Measurements from ENCODE around the gene CPLX1.
A peak's percentile ranks its signal among the peaks of the same experiment; 100 is the strongest.
"Not testable (repeated sequence)": the region's sequence is repeated elsewhere in the genome, so short reads cannot be mapped to it uniquely, and the experiment has no call there.

Gene CPLX1

DNA sequence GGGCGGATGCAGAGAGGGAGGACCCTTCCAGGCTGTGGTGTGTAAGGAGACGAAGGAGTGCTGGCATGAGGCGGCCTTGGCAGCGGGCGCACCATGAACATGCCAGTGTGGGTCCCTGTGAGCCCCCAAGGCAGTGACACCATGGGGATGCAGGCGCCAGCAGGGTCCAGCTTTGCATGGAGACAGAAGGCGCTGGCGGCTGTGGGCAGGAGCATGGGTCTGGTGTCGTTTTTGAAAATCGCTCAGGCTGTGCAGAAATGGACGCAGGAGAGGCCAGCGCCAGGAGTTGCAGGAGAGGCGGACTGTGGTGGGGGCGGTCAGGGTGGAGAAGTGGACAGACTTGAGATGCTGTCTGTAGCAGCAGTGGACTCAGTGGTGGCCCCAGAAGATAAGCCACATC lies 64.2 kb downstream of the CPLX1 start:
- DNase-seq (ENCODE audit: low read depth in 1 of 2, low spot score in 1 of 2), result no peak

DNA sequence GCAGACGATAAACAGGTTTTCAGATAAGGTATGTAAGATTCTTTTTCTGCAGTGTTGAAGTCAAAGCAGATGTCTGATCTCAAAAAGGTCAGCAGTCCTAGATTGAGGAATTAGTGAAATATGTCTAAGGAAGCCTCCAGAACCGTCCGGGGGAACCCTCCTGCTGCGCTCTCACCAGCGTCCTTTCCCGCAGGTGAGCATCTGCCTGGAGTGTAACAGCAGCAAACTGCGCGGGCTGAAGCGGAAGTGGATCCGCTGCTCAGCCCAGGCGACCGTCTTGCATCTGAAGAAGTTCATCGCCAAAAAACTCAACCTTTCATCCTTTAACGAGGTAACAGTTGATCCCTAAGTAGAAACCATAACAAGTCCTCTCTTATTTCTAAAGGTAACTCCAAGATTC lies 64.8 kb downstream of the CPLX1 start:
- no peak for DNase-seq (ENCODE audit: low read depth in 1 of 2, low spot score in 1 of 2)

DNA sequence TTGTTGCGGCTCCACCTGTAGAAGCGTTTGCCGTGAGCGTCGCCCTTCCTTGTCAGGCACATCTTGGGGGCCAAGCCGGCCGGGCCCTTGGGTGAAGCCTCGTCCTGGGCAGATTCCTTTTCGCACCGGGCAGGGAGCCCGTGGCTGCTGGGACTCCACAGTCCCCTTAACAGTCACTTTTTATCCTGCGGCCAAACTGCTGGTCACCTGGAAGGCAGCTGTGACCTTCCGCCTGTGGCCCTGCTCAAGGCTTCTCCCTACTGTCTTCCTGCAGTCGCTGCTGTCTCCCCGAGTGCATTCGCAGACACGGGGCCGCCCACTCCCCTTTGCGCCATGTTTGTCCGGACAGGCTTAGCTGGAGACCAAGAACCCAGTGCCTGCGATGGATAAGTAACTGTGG lies 65.3 kb downstream of the CPLX1 start:
- DNase-seq (ENCODE audit: low read depth in 1 of 2, low spot score in 1 of 2), result no peak

DNA sequence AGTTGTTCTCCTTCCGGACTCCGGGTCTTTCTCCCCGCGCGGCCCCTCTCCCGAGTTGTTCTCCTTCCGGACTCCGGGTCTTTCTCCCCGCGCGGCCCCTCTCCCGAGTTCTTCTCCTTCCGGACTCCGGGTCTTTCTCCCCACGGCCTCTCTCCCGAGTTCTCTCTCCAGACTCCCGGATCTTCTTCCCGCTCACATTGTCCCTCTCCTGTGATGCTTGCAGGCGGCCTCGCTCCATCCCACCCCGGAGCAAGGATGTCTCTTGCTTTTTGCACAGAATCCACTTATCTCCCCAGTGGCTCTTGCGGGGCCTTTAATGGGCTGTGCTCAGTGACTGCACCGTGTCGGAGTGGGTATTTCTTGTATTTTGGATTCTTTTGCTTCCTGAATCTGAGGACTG lies 66.1 kb downstream of the CPLX1 start:
- not testable (repeated sequence) for DNase-seq (ENCODE audit: low read depth in 1 of 2, low spot score in 1 of 2)

DNA sequence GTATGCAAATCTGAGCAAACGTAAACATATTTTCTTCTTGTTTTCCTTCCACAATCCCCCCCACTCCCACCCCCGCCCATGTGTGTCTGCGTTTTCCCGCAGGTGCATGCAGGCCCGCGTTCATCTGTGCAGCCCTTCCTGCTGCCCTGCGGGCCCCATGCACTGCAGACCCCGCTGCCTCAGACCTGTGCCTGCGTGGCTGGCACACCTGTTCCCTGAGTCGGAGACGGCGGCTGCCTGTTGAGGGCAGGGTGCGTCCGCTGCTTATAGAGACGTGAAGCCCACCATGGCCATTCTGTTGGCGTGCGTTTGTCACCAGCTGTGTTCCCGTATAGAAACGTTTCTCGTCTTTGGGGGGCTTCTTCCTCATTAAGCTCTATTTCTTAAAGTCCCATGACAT lies 68.8 kb downstream of the CPLX1 start:
- DNase-seq (ENCODE audit: low read depth in 1 of 2, low spot score in 1 of 2), result no peak

DNA sequence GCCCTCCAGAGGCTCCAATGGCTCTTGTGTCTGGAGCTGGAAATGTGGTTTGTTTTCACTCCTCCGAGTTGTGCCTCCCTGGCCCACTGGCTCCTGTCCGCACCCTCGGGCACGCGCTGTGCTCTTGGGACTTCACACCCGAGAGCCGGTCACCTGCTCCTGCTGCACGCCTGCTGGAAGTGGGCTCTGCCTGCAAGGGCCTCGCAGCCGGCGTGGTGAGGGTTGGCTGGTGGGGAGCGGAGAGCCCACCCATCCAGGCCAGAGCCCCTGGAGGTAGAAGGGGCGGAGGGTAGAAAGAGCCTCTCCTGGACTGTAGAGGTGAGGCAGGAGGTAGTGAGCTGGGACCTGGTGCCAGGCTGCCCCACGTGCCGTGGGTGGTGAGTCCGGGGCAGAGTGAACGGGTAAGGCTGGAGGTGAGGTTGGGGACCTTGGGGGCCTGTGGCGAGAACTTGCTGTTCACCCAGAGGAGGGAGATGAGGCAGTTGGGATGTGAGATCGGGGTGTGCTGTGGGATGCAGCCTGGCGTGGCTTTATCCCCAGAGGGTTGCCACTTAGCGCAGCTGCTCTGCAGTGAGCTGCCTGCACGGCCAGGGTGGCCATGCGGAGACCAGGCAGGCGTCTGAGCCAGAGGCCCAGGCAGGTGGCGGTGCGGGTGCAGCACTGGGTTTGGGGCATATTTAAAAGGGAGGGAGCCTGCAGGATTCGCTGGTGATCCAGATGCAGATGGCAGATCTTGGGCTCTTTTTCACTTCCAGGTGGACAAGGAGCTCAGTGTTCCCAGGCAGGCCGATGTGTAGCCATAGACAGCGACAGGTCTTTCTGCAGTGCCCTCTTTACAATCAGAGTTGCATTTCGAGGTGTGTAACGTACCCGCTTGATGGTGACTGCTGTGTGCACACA lies 71.5 kb downstream of the CPLX1 start:
- no peak for DNase-seq (ENCODE audit: low read depth in 1 of 2, low spot score in 1 of 2)

DNA sequence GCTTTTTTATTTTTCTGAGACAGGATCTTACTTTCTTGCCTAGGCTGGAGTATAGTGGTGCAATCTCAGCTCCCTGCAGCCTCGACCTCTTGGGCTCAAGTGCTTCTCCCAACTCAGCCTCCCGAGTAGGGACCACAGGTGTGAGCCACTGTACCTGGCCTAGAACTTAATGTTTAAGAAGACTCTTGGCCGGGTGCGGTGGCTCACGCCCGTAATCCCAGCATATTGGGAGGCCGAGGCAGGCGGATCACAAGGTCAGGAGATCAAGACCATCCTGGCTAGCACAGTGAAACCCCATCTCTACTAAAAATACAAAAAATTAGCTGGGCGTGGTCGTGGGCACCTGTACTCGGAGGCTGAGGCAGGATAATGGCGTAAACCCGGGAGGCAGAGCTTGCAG lies 72.7 kb downstream of the CPLX1 start:
- not testable (repeated sequence) for DNase-seq (ENCODE audit: low read depth in 1 of 2, low spot score in 1 of 2)

DNA sequence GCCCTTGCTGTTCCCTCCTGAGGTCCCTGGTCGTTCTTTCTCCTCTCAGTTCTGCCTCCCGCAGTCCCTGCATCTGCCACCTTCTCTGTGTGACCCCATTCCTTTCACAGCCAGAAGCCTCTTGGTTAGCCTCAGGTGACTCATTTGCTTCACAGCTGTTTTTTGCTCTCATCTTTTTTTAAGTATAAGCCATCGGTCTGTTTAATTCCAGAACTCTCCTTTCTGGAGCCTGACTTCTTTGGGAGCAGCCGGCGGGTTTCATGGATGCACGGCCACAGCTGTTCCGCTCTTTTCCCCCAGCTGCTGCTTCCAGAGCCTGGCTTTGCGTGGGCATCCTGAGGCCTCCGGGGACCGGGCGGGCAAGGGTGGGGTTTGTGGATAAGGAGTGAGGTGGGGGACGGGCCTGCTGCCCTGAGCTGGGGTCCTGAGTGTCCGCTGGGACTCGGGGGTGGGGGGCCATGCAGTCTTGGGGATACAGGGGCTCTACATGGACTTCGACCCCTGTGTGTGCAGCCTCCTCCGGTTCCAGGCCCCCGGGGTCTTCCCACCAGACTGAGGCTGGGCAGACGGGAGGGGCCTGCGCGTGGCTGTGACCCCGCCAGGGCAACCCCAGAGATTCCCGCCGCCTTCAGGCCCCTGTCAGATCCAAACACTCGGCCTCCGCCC lies 73.6 kb downstream of the CPLX1 start:
- no peak for DNase-seq (ENCODE audit: low read depth in 1 of 2, low spot score in 1 of 2)

DNA sequence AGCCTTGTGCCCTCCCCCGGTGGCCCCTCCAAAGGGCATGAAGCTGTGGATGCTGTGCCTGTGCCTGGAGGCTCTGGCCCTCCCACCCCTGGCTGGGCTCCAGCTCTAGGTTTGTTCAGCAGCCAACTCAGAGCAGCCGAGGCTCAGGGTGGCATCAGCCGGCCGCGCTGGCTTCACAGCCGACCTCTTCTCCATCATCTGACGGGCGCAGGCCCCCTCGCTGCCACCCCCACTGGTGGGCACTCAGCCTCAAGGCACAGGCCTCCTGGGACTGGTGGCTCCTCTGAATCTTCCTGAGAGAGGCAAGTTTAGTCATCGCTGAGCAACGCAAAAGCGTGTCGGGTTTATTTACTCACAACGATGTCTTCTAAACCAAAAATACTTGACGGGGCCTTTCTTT lies 74.3 kb downstream of the CPLX1 start:
- DNase-seq (ENCODE audit: low read depth in 1 of 2, low spot score in 1 of 2), result no peak

DNA sequence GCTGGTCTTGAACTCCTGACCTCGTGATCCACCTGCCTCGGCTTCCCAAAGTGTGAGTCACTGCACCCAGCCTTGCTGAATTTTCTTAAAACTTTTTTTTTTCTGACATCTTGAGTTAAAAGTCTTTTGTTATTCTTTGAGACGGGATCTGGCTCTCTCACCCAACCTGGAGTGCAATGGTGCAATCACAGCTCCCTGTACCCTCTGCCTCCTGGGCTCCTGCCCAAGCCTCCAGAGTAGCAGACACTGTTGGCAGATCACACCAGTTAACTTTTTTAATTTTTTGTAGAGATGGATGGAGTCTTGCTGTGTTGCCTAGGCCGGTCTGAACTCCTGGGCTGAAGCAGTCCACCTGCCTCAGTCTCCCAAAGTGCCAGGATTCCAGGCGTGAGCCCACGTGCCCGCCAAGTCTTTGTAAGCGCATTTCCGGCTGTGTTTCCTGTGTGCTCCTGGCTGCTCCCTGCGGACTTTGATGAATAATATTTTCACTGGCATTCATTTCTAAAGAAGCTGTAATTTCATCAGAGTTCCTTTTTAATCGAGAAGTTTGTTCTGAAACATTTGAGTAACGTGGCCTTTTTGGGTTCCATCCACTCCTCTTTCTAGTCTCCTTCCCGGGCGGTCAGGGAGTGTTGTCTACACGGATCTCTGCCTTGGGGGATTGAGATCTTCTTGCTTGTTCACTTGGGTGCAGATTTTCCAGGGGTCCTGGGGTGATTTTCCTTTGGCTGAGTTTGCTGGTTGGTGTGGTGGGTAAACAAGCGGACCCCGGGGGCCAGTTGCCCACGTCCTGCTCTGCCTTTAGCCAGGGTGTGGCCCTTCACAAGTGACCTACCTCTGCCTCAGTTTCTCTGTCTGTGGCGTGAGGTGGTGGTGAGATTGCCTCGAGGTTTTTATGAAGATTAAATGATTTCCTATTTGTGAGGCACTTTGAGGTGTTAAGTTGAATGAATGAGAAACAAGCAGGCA lies 75.9 kb downstream of the CPLX1 start:
- DNase-seq (ENCODE audit: low read depth in 1 of 2, low spot score in 1 of 2), result no peak

DNA sequence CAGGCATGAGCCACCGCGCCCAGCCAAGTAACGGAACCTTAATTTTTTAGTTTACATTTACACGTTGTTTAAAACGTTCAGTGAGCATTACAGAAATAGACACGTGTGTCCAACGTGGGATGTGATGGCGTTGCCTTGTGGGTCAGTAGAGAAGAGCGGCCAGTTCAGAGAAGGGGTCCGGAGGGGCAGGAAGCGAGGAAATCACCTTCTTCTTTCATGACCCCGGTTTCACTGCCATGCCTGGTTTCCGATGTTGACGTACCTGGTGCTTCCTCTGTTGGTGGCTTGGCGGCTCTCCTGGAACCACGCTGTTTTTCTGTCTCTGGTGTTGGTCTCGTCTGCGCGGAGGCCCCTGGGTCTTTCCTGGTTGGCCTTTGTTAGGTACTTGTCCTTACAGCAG lies 77.5 kb downstream of the CPLX1 start:
- DNase-seq (ENCODE audit: low read depth in 1 of 2, low spot score in 1 of 2), result no peak

DNA sequence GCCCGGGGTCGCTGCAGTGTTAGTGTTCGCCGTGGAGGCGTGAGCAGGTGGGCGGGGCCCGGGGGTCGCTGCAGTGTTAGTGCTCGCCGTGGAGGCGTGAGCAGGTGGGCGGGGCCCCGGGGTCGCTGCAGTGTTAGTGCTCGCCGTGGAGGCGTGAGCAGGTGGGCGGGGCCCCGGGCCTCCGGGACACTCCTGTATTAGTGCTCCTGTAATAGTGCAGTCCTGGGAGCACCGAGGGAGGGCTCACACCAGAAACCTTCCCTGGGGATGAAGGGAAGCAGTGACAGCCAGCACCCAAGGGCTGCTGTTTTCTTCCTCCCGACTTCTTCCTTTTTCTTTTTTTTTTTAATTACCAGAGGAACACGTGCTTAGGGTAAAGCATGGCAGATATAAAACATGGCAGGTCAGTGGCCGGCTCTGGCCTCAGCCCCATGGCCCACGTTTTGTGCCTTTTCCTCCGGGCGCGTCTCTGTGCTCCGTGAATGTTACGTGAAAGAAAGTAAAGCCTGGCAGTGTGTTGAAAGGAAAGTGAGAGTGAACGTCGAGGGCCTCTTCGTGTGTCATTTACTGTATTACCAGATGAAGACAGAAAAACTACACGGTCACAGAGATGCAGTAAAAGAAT lies 78.3 kb downstream of the CPLX1 start:
- DNase-seq (ENCODE audit: low read depth in 1 of 2, low spot score in 1 of 2), result no peak

DNA sequence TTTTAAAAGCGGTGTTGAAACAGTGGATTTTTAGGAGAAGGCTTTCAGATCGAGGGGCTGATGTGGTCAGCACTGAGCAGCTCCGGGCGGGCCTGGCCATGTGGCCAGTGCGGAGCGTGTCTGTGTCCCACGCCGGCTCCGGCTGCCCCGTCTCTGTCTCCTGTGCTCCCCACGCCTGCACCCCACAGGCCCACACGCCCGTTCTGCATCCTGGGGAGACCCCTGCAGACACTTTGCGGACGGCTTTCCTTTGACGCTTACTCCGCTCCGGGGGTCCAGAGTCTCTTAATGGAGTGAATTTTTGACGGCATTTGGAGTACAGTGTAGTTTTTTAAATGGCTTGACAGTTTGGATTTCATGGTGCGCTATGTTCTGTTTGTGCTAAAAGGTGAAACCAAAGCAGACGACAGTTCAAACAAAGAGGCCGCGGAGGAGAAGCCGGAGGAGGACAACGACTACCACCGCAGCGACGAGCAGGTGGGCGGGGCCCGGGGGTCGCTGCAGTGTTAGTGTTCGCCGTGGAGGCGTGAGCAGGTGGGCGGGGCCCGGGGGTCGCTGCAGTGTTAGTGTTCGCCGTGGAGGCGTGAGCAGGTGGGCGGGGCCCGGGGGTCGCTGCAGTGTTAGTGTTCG lies 81.6 kb downstream of the CPLX1 start:
- DNase-seq (ENCODE audit: low read depth in 1 of 2, low spot score in 1 of 2), result no peak

DNA sequence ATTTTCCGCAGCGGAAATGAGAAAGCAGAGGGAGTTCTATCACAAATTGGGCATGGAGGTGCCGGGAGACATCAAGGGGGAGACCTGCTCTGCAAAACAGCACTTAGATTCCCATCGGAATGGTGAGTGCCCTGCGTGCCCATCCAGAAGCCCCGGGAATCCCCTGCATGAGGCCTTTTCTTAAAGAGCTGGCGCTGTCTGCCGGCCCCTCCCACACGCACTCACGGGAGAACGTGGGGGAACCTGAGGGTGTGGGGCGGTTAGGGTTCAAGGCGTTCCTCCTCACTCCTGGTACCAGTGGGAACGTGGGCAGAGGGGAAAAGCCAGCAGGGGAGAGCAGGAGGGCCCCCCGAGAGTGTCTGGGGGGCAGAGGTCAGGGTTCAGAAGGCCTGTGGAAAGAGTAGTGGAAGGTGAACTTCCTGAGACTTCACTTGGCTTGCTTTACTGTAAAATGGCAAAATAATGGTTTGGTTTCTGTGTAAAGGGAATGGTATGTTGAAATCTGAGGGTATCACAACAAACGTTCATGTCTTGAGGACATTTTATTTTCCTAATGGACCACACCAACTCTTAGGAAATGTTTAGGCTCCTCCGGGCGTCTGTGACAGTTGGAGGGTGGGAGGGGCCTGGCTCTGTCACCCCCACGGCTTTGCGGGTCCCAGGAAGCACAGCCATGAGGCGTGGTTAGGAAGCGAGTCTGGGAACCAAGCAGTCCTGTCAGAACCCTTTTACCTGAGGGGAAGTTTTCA lies 82.3 kb downstream of the CPLX1 start:
- DNase-seq (ENCODE audit: low read depth in 1 of 2, low spot score in 1 of 2), result no peak

DNA sequence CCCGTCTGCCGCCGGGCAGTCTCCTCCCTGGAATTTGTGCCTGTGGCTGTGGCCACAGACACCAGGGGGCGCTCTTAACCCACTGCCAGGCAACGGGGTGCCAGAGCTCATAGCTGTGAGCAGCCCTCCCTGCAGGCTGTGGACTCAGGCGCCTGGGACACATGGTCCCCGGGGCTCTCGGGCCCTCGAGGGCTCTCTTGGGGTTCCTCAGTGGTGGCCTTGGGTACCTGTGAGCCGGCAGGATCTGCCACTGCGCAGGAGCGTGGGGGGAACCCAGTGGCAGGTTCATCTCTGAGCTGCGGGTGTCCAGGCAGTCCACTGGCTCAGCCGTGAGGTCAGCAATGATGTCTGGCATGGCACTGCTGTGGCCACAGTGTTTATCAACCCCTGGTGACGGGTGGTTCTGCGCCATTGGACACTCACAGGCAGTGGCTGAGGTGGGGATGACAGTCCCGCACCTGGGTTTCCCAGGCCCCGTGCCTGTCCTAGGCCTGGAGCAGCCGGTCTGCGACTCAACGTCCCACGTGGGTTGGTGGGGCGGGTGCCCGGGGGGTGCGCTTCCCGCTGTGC lies 83.1 kb downstream of the CPLX1 start:
- DNase-seq (ENCODE audit: low read depth in 1 of 2, low spot score in 1 of 2), result peak; percentile 58 to 65

DNA sequence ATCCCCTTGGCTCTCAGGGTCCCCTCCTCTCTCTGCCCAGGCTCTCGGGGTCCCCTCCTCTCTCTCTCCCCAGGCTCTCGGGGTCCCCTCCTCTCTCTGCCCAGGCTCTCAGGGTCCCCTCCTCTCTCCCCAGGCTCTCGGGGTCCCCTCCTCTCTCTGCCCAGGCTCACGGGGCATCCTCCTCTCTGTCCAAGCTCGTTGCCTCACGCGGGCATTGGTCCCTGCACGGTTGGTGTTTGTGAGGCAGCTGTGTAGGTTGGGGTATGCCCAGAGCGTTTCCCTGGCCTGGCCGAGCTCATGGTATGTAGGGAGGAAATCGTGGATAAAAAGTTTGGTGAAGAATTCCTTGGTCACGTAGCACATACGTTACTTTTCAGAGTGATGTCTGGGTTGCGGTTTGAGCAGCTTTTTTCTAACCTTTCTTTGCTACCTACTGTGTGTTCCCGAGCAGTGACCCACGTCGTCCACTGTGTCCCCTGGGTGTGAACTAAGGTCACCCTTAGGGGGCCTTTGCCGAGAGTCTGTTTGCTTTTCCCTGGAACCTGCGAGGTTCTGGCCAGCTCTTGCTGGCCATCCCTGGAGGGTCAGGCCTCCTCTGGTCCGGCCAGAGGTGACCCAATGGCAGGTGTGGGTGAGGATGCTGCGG lies 83.7 kb downstream of the CPLX1 start:
- no peak for DNase-seq (ENCODE audit: low read depth in 1 of 2, low spot score in 1 of 2)

DNA sequence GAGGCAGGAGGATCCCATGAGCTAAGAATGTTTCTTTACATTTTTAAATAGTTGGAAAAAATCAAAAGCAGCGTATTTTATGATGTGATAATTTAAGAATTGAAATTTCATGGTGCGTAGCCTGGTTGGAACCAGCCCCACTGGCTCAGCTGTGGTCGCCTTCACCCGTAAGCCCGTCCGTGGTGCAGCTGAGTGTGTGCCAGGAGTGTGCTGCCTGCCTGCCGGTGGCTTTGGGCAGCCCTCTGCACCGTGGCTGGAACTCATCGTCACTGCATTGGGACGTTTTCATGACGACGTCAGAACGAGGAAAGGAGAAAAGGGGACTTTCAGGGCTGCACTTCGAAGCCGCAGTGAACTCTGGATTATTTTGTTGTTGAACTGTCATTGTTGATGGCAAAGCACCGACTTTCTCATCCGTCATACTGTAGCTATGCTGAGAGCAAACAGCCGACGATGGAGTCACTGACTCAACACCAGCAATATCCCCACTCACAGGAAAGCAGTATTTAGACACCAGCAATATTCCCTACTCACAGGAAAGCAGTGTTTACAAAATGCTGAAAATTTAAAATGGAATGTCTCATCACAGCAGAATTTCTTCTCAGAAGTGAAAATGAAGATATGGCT lies 85.2 kb downstream of the CPLX1 start:
- DNase-seq (ENCODE audit: low read depth in 1 of 2, low spot score in 1 of 2), result no peak

DNA sequence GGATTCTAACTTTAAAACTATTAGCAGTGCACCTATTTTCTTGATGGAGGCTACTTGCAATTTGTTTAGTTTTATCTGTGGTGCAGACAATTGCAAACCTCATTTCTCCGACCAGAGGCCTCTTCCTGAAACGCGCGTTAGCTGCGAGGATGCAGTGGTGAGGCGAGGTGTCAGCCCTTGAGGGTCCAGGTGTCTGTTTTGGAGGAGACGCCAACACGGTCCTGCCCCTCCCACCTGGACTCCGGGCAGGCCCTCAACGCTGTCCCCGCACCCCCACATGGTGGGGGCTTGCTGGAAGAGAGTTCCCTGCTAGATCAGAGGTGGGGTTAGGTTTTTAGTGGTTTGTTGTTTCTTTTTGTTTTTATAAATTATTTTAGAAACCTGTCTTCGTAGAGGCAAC lies 85.9 kb downstream of the CPLX1 start:
- DNase-seq (ENCODE audit: low read depth in 1 of 2, low spot score in 1 of 2), result no peak

DNA sequence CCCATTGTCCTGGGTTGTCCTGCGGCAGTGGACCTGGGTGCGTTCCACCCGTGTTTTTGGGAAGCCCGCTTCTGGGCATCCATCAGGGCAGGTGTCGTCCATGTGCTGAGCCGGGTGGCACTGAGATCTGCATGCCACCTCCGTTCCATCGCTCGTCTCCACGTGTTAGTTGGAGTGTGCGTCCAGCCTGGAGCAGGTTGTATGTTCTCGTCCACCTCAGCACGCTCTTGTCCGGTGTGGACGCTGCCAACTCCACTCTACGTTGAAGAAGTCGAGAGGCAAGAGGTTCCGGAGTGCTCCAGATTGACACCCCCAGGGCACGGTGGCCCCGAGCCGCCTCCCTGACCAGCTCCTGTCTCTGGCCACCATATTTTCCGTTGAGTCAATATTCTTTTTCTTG lies 86.4 kb downstream of the CPLX1 start:
- DNase-seq (ENCODE audit: low read depth in 1 of 2, low spot score in 1 of 2), result no peak

Data from stimulated activated CD4-positive, alpha-beta T cell treated with anti-CD3 and anti-CD28 coated beads, Interleukin-15, amount 100 ng/mL, for 1 hour (primary cell).